SJCRH30 (cell line): ENCODE measurements around the gene CSTPP1. TPM values are rescaled to one million over a fixed set of nuclear protein-coding genes. Genes with fewer than 3 reads are reported as not detected.
"Not testable (repeated sequence)": the region's sequence is repeated elsewhere in the genome, so short reads cannot be mapped to it uniquely, and the experiment has no call there.

Source experiments
- DNase-seq, 2 experiments: peaks; one replicate each; pipeline ENCODE4 v3.0.0-alpha.2; 2015 to 2020
- H3K27ac ChIP-seq: fragments of 250-450 bp; sonication (Bioruptor Pico); 2 replicates; pipeline ENCODE4 v1.5.1; 2020; ENCODE audit warnings: mild to moderate bottlenecking, moderate library complexity
- H3K27me3 ChIP-seq: fragments of 250-450 bp; sonication (Bioruptor Pico); 2 replicates; pipeline ENCODE4 v1.5.1; 2020; ENCODE audit warnings: mild to moderate bottlenecking, moderate library complexity
- H3K36me3 ChIP-seq: fragments of 250-450 bp; sonication (Bioruptor Pico); 2 replicates; pipeline ENCODE4 v1.5.1; 2020; ENCODE audit warnings: mild to moderate bottlenecking, moderate library complexity
- H3K4me1 ChIP-seq: fragments of 250-450 bp; sonication (Bioruptor Pico); 2 replicates; pipeline ENCODE4 v1.5.1; 2020; ENCODE audit warnings: mild to moderate bottlenecking, moderate library complexity
- H3K4me3 ChIP-seq: fragments of 250-450 bp; sonication (Bioruptor Pico); 2 replicates; pipeline ENCODE4 v1.5.1; 2020; ENCODE audit warnings: mild to moderate bottlenecking, moderate library complexity
- H3K9me3 ChIP-seq: fragments of 250-450 bp; sonication (Bioruptor Pico); replicated peaks from 2 replicates; pipeline ENCODE4 v1.5.1; 2020; ENCODE audit warnings: mild to moderate bottlenecking, moderate library complexity
- total RNA-seq: library from RNA; depleted of rRNA; stranded (reverse); fragments of >200 nt; shearing (Covaris generic); gene quantifications from 2 replicates; pipeline ENCODE4 v1.2.3, GENCODE V29; 2014

Gene CSTPP1
- total RNA-seq, 1 experiment from 2014 or later, result 24.5 TPM

- Histone ChIP-seq H3K4me3 (no peak overlapping the region), H3K36me3 (no peaks in the 10 kb centered on the region; the same call in 1 of the 2 replicates), H3K4me1 (peaks cover 12% of the 10 kb centered on the region), H3K9me3 (no peaks in the 10 kb centered on the region), H3K27ac (no peak overlapping the region), H3K27me3 (no peaks in the 10 kb centered on the region)
- DNase-seq, result no peak
Observed at GRCh38 chr11:47051217-47051616, 114.7 kb downstream of the CSTPP1 start.

- no peaks in the 10 kb centered on the region for H3K9me3 ChIP-seq
- H3K27me3 ChIP-seq, result no peaks in the 10 kb centered on the region
- no peak overlapping the region for H3K27ac ChIP-seq
- no peaks in the 10 kb centered on the region for H3K36me3 ChIP-seq
- H3K4me1 ChIP-seq, result peaks cover 19% of the 10 kb centered on the region
- no peak for DNase-seq
- no peak overlapping the region for H3K4me3 ChIP-seq
Observed at GRCh38 chr11:47052165-47052564, 115.6 kb downstream of the CSTPP1 start.

- Histone ChIP-seq H3K4me1 (peaks cover 19% of the 10 kb centered on the region), H3K9me3 (no peaks in the 10 kb centered on the region), H3K4me3 (no peak overlapping the region), H3K36me3 (no peaks in the 10 kb centered on the region), H3K27ac (no peak overlapping the region), H3K27me3 (no peaks in the 10 kb centered on the region)
- no peak for DNase-seq
Observed at GRCh38 chr11:47052576-47052975, 116.0 kb downstream of the CSTPP1 start.

- no peak for DNase-seq
- H3K9me3 ChIP-seq, result no peaks in the 10 kb centered on the region
- no peak overlapping the region for H3K4me3 ChIP-seq
- no peaks in the 10 kb centered on the region for H3K27me3 ChIP-seq
- peak overlapping the region; percentile 65 for H3K27ac ChIP-seq
- peaks cover 23% of the 10 kb centered on the region for H3K4me1 ChIP-seq
- no peaks in the 10 kb centered on the region for H3K36me3 ChIP-seq
Observed at GRCh38 chr11:47055534-47055933, 119.0 kb downstream of the CSTPP1 start.

DNA sequence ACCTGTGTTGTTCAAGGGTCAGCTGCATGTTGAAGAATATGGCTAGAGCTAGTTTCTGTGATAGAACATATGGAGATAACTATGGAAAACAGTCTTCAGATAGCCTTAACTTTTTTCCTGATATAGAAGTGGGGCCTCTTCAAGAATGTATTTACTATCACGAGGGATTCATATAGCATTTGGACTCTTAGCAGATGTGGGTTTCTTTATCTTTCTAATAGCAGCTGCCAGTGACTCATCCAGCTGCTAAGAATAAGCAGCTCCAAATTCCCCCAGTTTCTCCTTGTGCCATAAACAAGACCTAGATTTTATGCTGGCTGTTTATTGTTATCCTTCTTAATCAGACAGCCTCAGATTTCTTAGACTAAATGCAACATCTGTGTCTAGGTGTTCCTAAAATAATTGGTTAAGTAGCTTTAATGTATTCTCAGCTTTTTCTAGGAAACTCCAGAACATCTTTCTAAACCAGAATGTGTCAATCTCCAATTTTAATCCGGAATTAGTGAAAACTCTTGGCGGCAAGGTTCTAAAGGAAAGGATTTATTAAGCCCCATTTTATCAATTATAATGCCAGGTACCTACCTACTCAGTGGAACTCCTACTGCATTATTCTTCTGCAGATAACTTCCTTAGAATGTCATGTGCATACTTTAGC lies 119.8 kb downstream of the CSTPP1 start:
- H3K4me3 ChIP-seq, result no peak overlapping the region
- H3K27ac ChIP-seq, result peak overlapping the region; percentile 65
- H3K4me1 ChIP-seq, result peaks cover 29% of the 10 kb centered on the region
- H3K36me3 ChIP-seq, result no peaks in the 10 kb centered on the region
- no peaks in the 10 kb centered on the region for H3K9me3 ChIP-seq
- no peaks in the 10 kb centered on the region for H3K27me3 ChIP-seq
- DNase-seq, result peak; percentile 11 to 57

- H3K27ac ChIP-seq, result no peak overlapping the region
- no peak overlapping the region for H3K4me3 ChIP-seq
- no peak for DNase-seq
- H3K4me1 ChIP-seq, result peaks cover 32% of the 10 kb centered on the region
- no peaks in the 10 kb centered on the region for H3K27me3 ChIP-seq
- H3K9me3 ChIP-seq, result no peaks in the 10 kb centered on the region
- no peaks in the 10 kb centered on the region for H3K36me3 ChIP-seq
Observed at GRCh38 chr11:47057365-47057764, 120.8 kb downstream of the CSTPP1 start.

- Histone ChIP-seq H3K4me3 (no peak overlapping the region), H3K4me1 (peaks cover 26% of the 10 kb centered on the region), H3K27ac (no peak overlapping the region), H3K9me3 (no peaks in the 10 kb centered on the region), H3K27me3 (no peaks in the 10 kb centered on the region), H3K36me3 (no peaks in the 10 kb centered on the region)
- DNase-seq, result no peak
Observed at GRCh38 chr11:47060807-47061206, 124.2 kb downstream of the CSTPP1 start.

- H3K27me3 ChIP-seq, result no peaks in the 10 kb centered on the region
- no peak for DNase-seq
Observed at GRCh38 chr11:47061429-47062178, 125.0 kb downstream of the CSTPP1 start.

DNA sequence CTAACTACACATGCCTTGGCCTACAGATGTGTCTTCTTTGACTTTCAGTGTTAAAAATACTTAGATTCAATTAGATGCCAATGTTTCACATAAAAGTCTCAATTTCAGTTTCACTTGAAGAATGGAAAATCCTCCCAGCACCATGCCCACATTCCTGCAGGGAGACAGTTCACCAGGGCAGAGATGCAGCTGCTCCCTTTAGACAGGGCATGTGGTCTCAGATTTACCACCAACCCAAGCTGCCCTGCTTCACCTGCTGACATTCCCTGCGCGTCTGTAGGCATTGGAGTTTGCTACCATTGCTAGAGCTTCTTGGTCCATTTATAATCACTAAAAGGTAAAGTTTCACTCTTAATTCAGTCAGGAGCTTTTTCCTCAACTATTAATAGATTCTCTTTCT lies 126.2 kb downstream of the CSTPP1 start:
- peak; percentile 31 to 54 for DNase-seq
- H3K27ac ChIP-seq, result no peak overlapping the region
- H3K36me3 ChIP-seq, result no peaks in the 10 kb centered on the region

More at GRCh38 chr11:47061429-47062178, 125.0 kb downstream of the CSTPP1 start:
- no peaks in the 10 kb centered on the region for H3K9me3 ChIP-seq
- H3K4me1 ChIP-seq, result peaks cover 18% of the 10 kb centered on the region
- no peak overlapping the region for H3K4me3 ChIP-seq
- no peak overlapping the region for H3K27ac ChIP-seq
- H3K36me3 ChIP-seq, result no peaks in the 10 kb centered on the region

DNA sequence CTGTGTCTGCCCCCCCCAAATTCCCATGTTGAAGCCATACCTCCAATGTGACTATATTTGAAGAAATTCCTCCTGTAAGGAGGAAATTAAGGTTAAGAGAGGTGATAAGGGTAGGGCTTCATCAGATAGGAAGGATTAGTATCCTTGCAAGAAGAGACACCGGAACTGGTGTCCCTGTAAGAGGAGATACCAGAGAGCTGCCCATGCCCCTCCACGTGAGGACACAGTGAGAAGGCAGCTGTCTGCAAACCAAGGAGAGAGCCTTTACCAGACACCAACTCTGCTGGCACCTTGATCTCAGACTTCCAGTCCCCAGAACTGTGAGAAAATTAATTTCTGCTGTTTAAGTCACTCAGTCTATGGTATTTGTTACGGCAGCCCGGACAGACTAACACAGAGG lies 130.8 kb downstream of the CSTPP1 start:
- peak; percentile 27 to 38 for DNase-seq
- Histone ChIP-seq H3K9me3 (no peaks in the 10 kb centered on the region), H3K36me3 (no peaks in the 10 kb centered on the region), H3K4me1 (peaks cover 6% of the 10 kb centered on the region; the same call in 1 of the 2 replicates), H3K27me3 (no peaks in the 10 kb centered on the region), H3K27ac (no peak overlapping the region), H3K4me3 (no peak overlapping the region)

More for the DNA sequence above, 126.2 kb downstream of the CSTPP1 start:
- Histone ChIP-seq H3K9me3 (no peaks in the 10 kb centered on the region), H3K27me3 (no peaks in the 10 kb centered on the region), H3K4me3 (no peak overlapping the region), H3K4me1 (peaks cover 21% of the 10 kb centered on the region)

- no peaks in the 10 kb centered on the region for H3K36me3 ChIP-seq
- no peak overlapping the region for H3K27ac ChIP-seq
- peaks cover 6% of the 10 kb centered on the region; the same call in 1 of the 2 replicates for H3K4me1 ChIP-seq
- H3K9me3 ChIP-seq, result no peaks in the 10 kb centered on the region
- H3K27me3 ChIP-seq, result no peaks in the 10 kb centered on the region
- no peak overlapping the region for H3K4me3 ChIP-seq
- DNase-seq, result no peak
Observed at GRCh38 chr11:47070769-47071168, 134.2 kb downstream of the CSTPP1 start.

DNA sequence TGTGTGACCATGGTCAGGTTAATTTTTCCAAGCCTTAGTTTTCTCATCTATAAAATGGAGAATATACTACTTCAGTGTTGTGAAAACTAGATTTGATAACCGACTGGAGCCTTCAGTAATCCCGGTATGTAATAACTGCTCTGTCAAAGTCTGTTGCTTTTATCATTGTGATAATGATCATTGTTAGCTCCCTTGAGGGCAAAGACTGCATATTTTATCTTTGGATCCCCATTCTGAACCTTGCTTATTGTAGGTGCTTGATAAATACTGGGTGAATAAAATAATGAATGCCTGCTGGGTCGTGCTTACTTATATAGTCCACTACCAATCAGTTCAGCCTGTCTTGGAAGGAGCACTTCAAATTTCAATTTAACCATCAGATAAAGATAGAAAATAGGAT lies 134.8 kb downstream of the CSTPP1 start:
- DNase-seq, result no peak
- no peak overlapping the region for H3K4me3 ChIP-seq
- no peaks in the 10 kb centered on the region for H3K36me3 ChIP-seq
- no peak overlapping the region for H3K27ac ChIP-seq
- peaks cover 6% of the 10 kb centered on the region; the same call in 1 of the 2 replicates for H3K4me1 ChIP-seq
- no peaks in the 10 kb centered on the region for H3K27me3 ChIP-seq
- no peaks in the 10 kb centered on the region for H3K9me3 ChIP-seq

DNA sequence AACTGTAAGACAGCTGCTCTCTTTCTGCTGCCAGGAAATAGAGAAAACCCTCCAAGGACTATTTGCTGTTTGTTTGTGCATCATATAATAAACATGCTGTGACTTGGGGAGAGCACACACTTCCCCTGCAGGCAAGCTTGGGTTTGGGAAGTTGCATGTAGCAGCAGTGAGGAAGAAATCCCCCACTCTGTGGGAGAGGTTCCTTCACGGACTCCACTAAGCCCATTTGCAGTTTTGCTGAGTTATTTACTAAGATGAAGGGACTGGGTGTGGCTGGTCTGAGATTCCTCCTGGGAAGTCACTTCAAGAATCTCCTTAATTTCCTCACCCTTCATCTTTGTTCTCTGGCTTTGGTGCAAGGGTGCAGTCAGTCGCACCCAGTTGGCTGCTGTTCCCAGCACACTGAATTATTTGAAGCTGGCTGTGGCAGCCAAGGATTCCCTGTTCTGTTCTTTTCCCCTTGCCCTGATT lies 135.3 kb downstream of the CSTPP1 start:
- no peak for DNase-seq
- H3K27ac ChIP-seq, result no peak overlapping the region

DNA sequence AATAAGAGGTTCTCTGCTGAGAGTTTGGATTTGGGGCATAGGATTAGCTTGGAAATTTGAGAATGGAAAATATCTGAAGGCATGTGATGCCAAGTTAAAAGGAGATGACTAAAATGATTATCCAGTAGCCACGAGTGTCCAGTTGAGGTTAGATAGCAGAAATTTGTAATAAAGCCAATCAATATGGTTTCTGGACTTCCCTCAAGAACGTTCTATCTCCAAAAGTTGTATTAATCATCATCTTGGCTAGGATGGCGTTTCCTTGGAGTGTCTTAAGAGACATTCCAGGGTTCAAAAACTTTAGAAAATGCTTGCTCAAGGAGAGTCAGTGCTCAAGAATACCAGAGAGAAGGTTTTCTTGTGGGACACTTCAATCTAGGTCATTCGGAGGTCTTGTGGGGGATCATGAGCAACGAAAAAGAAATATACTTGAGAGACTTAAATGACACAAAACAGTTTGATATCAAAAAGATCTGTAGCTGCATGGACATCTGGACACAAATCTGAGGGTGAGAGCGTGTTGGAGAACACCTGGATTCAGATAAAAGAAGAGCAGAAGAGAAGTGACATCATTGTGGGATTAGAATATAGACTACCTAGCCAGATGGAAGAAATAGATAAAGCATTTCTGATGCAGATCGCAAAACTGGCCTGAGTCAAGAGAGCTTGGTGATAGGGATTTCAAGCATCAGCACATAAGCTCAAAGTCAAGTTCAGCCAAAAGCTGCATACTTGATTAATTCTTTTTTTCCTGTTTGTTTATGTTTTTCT lies 142.4 kb downstream of the CSTPP1 start:
- Histone ChIP-seq H3K4me1 (peaks cover 3% of the 10 kb centered on the region; the same call in 1 of the 2 replicates), H3K9me3 (no peaks in the 10 kb centered on the region), H3K27me3 (no peaks in the 10 kb centered on the region), H3K27ac (no peak overlapping the region), H3K36me3 (no peaks in the 10 kb centered on the region), H3K4me3 (no peak overlapping the region)
- DNase-seq, result no peak

More for the DNA sequence above, 135.3 kb downstream of the CSTPP1 start:
- H3K4me1 ChIP-seq, result peaks cover 4% of the 10 kb centered on the region; the same call in 1 of the 2 replicates
- no peaks in the 10 kb centered on the region for H3K27me3 ChIP-seq
- no peak overlapping the region for H3K4me3 ChIP-seq
- no peaks in the 10 kb centered on the region for H3K9me3 ChIP-seq
- no peaks in the 10 kb centered on the region for H3K36me3 ChIP-seq

DNA sequence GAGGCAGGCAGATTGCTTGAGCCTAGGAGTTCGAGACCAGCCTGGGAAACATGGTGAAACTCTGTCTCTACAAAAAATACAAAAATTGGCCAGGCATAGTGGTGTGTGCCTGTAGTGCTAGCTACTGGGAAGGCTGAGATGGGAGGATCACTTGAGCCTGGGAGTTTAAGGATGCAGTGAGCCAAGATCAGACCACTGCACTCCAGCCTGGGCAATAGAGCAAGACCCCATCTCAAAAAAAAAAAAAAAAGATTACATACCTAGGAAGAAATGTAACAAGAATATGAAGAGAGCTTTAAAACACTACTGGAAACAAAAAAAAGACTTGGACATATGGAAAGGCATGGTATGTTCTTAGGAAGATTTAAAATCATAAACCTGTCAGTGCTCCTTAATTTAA lies 144.2 kb downstream of the CSTPP1 start:
- not testable (repeated sequence) for H3K27me3 ChIP-seq, H3K9me3 ChIP-seq, H3K4me1 ChIP-seq, H3K36me3 ChIP-seq, H3K4me3 ChIP-seq, H3K27ac ChIP-seq, DNase-seq
